ENCODE results near the gene DNAJC18.

Gene DNAJC18

GRCh38 chr5:139386050-139386438 is 53.3 kb downstream of the DNAJC18 start:
- DNase-seq = no peak

GRCh38 chr5:139385061-139386049 is 54.0 kb downstream of the DNAJC18 start:
- peak; percentile 3 for DNase-seq

- no peak for DNase-seq
Observed at GRCh38 chr5:139384591-139385051, 54.7 kb downstream of the DNAJC18 start.

GRCh38 chr5:139383993-139384590 is 55.2 kb downstream of the DNAJC18 start:
- DNase-seq = no peak

- DNase-seq = no peak
Observed at GRCh38 chr5:139383275-139383992, 55.9 kb downstream of the DNAJC18 start, which contains the start of gene SLC23A1. Gene SLC23A1, minus strand, starts transcription at chr5:139383297. Its CDS starts 44 bp downstream, at chr5:139383253.

- no peak for DNase-seq
Observed at GRCh38 chr5:139382807-139383206, 56.5 kb downstream of the DNAJC18 start.

GRCh38 chr5:139381837-139382761 is 57.2 kb downstream of the DNAJC18 start:
- DNase-seq = no peak

- DNase-seq = no peak
Observed at GRCh38 chr5:139379626-139380449, 59.5 kb downstream of the DNAJC18 start.

- no peak for DNase-seq
Observed at GRCh38 chr5:139378941-139379361, 60.4 kb downstream of the DNAJC18 start.

GRCh38 chr5:139378101-139378825 is 61.1 kb downstream of the DNAJC18 start:
- DNase-seq = no peak

- no peak for DNase-seq
Observed at GRCh38 chr5:139377226-139377625, 62.1 kb downstream of the DNAJC18 start.

GRCh38 chr5:139376364-139376763 is 63.0 kb downstream of the DNAJC18 start:
- no peak for DNase-seq

GRCh38 chr5:139374909-139375308 is 64.4 kb downstream of the DNAJC18 start:
- no peak for DNase-seq

GRCh38 chr5:139371482-139372435 is 67.6 kb downstream of the DNAJC18 start:
- DNase-seq = no peak

- DNase-seq = no peak
Observed at GRCh38 chr5:139369181-139369580, 70.1 kb downstream of the DNAJC18 start.

- no peak for DNase-seq
Observed at GRCh38 chr5:139368613-139369012, 70.7 kb downstream of the DNAJC18 start.

GRCh38 chr5:139364466-139364865 is 74.9 kb downstream of the DNAJC18 start:
- no peak for DNase-seq

- no peak for DNase-seq
Observed at GRCh38 chr5:139363937-139364336, 75.4 kb downstream of the DNAJC18 start.

- DNase-seq = no peak
Observed at GRCh38 chr5:139361835-139362429, 77.4 kb downstream of the DNAJC18 start.
